Measurements from ENCODE around the gene EPHA3.

DNA sequence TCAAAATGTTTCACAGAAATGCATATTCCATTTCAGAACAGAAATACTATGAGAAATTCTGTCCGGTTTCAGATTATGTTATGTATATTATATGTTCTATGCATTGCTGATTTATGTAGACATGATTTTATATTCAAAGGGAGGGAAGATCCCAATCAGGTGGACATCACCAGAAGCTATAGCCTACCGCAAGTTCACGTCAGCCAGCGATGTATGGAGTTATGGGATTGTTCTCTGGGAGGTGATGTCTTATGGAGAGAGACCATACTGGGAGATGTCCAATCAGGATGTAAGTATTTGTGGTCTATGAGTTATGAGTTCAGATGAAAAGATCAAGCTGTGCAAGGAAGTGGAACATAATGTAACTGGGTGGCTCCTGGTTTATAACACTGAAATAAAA lies 341.7 kb downstream of the EPHA3 start:
- TF ChIP-seq, protein P1, sequence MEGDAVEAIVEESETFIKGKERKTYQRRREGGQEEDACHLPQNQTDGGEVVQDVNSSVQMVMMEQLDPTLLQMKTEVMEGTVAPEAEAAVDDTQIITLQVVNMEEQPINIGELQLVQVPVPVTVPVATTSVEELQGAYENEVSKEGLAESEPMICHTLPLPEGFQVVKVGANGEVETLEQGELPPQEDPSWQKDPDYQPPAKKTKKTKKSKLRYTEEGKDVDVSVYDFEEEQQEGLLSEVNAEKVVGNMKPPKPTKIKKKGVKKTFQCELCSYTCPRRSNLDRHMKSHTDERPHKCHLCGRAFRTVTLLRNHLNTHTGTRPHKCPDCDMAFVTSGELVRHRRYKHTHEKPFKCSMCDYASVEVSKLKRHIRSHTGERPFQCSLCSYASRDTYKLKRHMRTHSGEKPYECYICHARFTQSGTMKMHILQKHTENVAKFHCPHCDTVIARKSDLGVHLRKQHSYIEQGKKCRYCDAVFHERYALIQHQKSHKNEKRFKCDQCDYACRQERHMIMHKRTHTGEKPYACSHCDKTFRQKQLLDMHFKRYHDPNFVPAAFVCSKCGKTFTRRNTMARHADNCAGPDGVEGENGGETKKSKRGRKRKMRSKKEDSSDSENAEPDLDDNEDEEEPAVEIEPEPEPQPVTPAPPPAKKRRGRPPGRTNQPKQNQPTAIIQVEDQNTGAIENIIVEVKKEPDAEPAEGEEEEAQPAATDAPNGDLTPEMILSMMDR (IDR thresholded peaks at IDR 0.05), result no peak
- TF ChIP-seq POLR2A (IDR thresholded peaks at IDR 0.05), result no peak
